HG03066 (cell line): ENCODE data around the gene CWF19L1.

Source experiments
- ATAC-seq: cut with Tn5 transposase; IDR thresholded peaks from one replicate; pipeline ENCODE4 v1.9.1; 2021; ENCODE audit warnings: low read depth; ENCODE audit not compliant: unreplicated experiment

CWF19L1 gene

DNA sequence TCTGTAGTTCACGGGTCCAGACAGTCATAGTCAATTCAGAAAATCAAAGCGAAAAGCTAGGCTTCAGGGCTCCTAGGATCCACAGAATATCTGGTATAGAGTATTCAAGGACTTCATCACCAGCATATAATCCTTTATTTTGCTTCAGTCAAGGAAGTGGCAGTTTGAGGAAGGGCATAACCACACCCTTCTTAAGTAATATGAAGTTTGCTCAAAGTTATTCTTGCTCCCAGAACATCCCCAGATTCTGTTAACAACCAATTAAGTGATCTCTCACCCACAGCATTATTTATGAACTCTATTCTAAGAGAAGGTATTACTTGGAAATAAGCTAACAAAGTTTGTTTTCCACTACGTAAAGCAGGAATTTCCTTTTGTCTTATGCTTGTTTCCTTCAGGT lies 13.2 kb downstream of the CWF19L1 start:
- no peak for ATAC-seq

DNA sequence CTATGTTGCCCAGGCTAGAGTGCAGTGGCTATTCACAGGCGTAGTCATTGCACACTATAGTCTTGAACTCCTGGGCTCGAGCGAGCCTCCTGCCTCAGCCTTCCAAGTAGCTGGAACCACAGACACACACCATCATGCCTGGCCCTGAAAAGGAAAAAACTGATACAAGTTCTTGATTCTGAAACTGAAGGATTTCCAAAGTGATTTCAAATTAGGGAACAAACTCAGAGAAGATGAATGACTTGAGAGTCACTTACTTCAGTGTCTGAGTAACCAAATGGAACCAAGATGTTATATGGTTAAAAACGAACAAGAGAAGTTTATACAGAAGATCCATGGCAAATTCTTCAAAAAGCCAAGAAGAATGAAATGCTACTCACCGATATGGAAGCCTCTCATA lies 14.4 kb downstream of the CWF19L1 start:
- no peak for ATAC-seq

DNA sequence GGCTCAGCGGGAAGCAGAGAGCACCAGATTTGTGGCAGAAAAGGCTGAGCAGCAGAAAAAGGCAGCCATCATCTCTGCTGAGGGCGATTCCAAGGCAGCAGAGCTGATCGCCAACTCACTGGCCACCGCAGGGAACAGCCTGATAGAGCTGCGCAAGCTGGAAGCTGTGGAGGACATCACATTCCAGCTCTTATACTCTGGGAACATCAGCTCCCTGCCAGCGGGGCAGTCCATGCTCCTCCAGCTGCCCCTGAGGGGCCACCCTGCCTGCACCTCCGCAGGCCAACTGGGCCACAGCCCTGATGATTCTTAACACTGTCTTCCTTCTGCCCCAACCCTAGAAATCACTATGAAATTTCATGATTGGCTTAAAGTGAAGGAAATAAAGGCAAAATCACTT lies 18.6 kb downstream of the CWF19L1 start:
- no peak for ATAC-seq

DNA sequence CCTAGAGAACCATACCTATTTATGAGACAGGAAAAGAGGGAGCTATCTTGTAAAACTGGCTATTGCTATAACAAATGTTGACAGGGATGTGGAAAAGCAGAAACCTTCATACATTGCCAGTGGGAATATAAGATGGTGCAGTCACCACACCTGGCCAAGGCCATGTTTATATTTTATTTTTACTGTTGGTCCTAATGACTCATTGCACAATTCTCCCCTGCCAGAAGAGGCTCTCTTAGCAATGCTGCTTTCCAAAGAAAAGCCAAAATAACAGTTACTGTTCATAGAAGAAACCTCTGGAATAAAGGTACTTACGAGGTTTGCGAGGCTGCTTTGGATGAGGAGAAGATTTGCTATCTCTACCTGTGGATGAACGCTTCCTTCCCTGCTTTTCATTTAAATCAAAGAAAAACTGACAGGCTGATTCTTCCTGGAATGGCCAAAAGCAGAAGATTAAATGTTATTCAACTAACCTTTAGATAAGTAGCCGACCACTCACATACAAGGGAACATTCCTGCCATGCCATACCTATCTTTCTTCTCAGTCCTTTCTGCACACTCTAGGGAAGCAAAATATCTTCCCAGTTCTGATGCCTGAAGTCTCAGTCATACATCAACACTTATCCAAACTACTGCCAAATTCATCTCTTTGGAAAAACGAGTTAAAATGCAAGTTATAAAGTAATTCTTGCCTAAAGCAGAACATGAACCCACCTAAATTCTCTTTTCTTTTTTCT lies 21.8 kb downstream of the CWF19L1 start:
- ATAC-seq: no peak

DNA sequence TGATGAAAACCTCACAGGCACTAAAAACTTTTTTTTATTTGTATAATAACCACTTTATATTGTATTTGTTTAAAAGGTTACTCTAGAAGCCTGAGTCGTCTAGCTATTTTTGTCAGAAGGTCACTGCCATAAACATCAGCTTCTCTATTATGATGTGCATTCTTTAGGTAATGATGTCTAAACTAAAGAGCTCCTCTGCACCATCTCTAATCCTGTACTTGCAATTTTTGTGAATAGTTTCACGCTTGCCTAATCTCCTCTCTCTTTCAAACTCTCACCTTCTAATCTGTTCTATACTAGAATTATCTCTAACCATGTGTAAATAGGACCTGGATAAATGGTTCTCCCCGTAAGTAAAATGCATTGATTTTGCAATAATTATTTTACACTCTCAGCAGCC lies 27.6 kb downstream of the CWF19L1 start:
- no peak for ATAC-seq

DNA sequence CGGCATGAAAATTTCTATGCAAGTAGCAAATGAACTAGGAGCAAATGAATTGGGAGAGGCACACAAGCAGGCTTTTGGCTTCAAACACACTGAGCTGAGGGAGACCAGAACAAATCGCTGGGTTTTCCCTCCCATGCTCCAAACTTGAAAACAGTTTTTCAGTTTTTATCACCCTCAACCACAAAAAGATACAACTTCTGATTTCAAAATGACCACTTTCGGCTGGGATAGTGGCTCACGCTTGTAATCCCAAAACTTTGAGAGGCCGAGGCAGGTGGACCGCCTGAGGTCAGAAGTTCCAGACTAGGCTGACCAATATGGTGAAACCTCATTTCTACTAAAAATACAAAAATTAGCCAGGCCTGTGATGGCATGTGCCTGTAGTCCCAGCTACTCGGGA lies 29.0 kb downstream of the CWF19L1 start:
- no peak for ATAC-seq

DNA sequence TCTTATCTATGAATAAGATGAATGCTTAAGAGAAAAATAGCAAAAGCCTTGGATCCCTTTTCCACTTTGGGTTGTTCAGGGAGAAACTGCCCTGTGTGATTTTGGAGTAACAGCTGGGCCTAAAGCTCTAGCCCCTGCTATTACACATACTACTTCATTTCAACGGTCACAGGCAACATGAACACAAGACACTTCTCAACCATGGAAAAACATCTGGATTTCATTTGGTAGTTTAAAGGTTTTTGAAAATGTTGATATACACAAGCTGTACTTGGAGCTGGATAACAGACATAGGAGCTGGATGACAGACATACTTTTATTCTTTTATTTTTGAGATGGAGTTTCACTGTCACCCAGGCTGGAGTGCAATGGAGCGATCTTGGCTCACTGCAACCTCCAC lies 35.3 kb downstream of the CWF19L1 start:
- no peak for ATAC-seq

DNA sequence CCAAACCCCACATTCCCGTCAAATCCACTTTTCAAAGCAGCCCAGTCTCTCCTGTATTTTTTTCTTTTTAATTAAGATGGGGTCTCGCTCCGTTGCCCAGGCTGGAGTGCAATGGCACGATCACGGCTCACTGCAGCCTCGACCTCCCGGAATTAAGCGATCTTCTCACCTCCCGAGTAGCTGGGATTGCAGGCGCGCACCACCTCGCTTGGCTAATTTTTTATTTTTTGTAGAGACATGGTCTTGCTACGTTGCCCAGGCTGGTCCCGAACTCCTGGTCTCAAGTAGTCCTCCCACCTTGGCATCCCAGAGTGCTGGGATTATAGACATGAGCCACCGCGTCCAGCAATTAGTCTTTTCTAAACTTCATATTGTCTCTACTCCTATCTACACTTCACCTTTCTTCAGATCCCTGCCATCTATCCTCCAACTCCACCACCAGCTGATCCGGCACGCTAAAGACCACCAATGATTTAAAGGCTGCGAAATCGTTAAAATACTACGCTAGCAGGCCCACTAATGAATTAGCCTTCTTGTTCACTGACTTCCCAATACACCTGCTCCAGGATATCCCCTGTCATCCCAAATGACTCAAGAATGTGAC lies 37.5 kb downstream of the CWF19L1 start:
- no peak for ATAC-seq

DNA sequence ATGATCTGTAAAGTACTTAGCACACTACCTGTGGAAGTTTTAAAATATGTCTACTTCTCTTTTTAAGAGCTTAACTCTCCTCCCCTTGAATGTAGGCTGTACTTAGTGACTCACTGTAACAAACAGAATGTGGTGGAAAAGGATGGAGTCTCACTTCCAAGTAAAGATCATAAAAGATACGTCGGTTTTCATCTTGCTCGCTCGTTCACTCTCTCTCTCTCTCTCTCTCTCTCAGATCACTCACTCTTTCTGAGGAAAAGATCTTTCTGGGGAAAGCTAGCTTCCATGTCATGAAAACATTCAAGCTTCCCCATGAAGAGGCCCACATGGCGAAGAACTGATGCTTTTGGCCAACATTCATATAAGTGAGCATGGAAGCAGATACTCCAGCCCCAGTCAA lies 43.6 kb downstream of the CWF19L1 start:
- ATAC-seq: no peak

DNA sequence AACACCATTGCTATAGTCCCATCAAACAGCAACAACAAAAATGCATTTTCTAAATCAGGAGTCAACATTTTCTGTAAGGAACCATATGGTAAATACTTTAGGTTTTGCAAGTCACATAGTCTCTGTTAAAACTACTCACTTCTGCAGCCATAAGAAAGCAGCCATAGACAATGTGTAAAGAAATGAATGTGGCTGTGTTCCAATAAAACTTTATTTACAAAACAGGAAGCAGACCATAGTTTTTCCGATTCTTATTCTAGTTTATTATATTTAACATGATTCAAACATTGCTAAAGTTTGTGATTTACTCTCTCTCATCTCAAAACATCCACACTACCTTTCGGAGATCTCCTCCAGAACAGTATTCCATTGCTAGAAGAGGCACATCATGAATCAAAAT lies 44.9 kb downstream of the CWF19L1 start:
- no peak for ATAC-seq

DNA sequence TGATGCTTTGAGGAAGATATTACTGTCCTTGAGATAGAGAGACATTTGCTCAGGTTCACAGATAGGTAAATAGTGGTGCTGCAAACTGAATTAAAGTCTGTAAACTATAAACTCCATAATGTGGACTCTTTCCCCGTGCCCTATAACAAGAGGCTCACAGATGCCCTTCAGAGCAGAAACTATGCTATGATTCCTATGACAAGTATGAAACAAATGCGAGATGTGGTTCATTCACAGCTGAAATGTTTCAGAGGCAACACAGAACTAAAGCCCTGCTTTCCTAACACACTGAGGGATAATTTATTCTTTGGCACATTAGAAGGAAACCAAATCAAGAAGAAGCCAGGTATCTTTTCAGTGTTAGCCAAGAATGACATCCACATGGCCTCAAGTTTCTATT lies 51.4 kb downstream of the CWF19L1 start:
- no peak for ATAC-seq

DNA sequence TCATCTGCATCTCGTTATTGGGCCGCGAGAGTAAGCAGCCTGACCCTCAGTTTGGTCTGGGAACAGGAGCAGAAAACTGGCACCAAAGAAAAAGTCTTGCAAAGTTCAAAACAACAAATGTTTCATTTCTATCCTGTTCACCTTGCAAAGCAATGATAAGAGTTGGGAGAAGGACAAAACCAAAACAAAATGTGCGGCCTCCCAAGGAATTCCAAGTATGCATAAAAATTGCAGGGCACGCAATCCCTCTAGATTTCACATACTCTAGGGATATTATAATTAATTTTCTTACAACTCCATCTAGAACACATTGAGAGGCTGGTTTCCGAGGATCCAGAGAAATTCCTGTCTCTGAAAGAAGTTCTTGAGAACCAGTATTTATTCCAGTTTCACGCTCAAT lies 58.1 kb downstream of the CWF19L1 start:
- ATAC-seq: no peak

DNA sequence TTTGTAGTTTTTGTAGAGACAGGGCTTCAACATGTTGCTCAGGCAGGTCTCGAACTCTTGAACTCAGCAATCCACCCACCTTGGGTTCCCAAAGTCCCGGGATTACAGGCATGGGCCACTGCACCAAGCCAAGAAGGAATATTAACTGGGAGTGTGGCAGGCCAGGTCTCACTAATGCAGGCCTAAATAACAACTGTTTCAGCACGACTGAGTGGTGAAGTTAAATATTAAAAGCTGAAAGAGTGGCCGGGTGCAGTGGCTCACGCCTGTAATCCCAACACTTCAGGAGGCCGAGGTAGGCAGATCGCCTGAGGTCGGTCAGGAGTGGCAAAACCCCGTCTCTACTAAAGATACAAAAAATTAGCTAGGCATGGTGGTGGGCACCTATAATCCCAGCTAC lies 59.2 kb downstream of the CWF19L1 start:
- ATAC-seq: no peak

DNA sequence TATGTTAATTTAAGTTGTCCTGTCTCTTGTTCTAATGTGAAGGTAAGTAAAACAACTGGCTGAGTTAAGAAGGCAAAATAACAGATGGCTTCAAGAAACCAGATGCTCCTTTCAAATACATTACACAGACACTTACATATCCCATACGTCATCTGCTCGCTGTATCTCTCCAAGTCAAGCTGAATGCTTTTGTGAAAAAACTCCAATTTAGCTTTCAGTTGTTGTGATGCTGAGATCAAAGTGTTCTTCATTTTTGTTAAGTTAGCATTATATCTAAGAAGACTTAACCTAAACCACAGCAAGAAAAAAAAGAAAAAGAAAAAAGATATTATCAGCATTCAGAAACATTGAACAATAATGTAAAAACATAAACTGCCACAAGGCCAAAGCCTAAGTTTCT lies 63.1 kb downstream of the CWF19L1 start:
- ATAC-seq: no peak

DNA sequence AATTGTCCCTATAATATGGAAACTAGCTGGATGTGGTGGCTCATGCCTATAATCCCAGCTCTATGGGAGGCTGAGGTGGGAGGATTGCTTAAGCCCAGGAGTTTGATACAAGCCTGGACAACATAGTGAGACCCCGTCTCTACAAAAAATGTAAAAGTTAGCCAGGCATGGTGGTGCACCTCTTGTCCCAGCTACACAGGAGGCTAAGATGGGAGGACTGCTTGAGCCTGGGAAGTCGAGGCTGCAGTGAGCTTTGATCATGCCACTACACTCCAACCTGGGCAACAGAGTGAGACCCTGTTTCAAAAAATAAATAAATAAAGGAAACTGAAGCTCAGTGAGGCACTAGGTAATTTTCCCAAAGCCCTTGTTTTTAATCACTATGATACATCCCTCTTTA lies 65.9 kb downstream of the CWF19L1 start:
- no peak for ATAC-seq

DNA sequence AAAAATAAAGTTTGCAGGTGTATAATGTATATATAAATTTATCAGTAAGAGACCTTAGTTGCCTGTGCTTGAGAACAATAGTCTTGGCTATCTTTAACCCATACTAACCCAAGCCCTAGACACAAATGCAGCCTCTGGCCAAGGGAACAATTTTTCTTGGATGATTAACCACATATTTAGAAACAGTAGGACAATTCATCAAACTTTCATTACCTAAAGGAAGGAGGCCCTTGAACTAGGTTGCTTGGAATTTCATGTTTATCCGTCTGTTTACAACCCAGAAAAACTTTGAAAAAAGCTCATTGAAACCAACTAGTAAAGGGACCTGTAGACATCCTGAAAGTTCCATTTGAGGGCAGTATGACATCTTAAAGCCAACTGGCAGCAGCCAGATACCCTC lies 72.7 kb downstream of the CWF19L1 start:
- no peak for ATAC-seq

DNA sequence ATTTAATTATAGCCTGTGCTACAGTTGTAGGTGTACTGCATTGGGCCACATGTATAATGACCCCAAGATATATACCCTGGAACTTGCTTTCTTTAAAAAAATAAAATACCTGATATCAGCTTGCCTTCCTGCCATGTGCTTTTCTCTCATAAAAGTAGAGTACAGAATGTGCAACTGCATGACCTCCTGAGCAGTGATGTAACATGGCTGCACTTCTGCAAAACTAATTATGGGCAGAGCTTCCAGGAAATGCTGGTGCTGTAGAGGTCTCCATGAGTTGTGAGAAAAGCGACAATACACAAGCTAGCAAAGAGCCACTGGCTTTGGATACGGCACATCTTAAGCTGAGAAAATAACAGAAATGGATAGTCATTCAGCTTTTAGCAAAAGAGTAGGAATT lies 75.1 kb downstream of the CWF19L1 start:
- ATAC-seq: no peak

DNA sequence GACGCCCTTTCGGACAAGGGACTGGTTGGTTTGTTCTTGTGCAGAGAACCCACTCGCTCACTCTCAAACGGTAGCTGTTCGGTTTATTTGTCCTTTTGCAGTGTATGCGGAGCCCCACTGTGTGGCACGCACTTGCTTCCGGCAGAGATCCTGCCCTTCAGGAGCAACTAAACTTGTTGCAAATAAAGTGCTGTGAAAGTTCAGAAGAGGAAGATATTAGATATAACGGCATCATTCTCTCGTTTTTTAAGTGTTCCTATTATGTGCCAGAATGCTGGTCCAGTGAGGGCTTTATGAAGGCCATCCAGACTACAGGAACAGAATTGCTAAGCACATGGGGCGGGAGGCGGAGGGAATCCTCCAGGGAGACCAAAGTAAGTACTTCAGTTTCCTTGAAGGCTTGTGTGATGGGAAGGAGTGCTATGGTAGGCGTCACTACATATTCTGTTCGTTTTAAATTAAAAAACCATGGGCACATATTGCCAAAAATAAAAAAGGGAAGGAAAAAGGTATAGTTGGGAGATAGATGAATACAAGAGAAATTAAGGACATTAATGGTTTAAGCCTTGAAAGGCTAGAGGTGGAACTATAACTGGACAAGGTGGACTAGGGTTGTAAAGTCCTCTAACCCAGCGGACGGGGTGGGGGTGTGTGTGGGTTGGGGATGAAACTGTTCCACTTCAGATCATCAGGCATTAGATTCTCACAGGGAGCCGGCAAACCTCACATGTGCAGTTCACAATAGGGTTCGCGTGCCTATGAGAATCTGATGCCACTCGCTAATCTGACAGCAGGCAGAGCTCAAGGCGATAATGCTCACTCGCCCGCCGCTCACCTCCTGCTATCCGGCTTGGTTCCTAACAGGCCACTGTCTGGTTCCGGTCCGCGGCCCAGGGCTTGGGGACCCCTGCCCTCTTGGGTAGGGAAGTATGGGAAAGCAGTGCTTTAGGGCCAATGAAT lies 80.9 kb downstream of the CWF19L1 start:
- ATAC-seq: peak; percentile 42

DNA sequence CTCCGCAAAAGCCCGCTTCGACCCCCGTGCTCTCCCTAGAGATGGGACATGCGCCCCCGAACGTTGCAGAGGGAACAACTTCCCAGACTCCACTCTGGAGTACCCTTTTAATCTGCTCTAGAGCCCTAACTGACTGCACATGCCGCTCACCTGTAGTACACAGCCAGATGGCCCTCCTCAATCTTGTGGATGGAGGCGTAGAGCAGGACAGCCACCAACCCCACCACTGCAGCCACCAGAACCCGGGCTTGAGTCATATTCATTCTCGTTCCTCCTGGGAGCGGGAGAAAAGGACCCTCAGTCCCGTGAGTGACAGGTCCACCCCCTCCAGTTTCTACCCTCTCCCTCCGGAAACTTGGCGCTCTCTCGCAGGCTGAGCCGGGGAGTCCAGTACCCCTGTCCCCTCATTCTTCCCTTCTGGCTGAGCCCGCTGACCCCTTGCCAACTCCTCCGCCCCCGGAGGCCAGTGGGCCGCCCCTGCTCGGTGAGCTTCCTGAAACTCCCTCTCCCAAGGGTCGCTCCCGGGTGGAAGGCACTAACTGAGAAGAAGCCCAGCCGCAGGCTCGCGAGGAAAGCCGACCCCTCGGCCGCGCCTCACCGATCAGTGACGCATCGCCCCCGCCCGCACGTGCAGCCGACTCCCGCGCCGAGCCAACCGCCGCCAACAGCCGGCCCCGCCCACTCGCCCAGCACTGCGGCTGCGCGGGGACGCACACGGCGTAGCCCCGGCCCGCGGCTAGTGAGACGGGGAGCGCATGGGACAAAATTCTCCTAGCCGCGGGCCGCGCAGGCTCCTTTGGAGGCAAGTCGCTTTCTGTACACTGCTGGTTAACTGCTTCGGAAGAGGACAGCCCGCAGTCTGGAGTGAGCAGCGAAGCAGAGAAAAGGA lies 81.8 kb downstream of the CWF19L1 start, which contains the start of gene ERLIN1:
ERLIN1 (minus strand) TSS at position 666 of the 889 bp plus-strand sequence; CDS start at position 263, 403 bp downstream.
- peak; percentile 83 for ATAC-seq

DNA sequence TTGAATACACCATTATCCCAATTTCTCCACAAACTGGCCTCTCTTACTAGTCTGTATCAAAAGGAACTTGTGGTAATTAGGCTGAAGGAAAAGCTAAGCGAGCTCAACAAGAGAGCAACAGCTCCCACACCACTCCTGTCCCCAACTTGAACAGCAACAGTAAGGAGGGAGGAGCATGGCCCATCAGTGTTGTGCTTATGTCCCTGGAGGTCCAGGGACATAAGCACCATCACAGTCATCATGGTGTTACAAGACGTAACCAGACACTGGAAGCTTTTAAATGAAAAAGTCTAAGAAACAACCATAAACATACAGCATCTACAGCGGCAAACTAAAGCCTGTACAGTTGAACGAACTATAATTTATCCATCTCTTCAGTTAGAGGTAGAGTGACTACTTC lies 82.6 kb downstream of the CWF19L1 start:
- no peak for ATAC-seq
